HEK293 (cell line): ENCODE results near the gene INF2.

ENCODE experiments used
- CTCF ChIA-PET: fragments of 350-600 bp; formaldehyde crosslinking; extraction: SDS; loops from one replicate; lab custom pipeline; 2021; ENCODE audit warnings: antibody characterized with exemption; lab: Yijun Ruan, JAX
- POLR2A ChIA-PET: fragments of 300-600 bp; formaldehyde crosslinking; extraction: SDS; loops from one replicate; lab custom pipeline; 2020; ENCODE audit warnings: antibody characterized with exemption, inconsistent platforms; lab: Yijun Ruan, JAX
- H3K27ac ChIP-seq: fragments of 200-500 bp; sonication (Bioruptor generic); 2 replicates; pipeline ENCODE4 v1.5.1; 2014; ENCODE audit warnings: low read depth, low read length, control low read depth, inconsistent platforms; ENCODE audit errors: extremely low read depth
- H3K36me3 ChIP-seq, 2 experiments: fragments of 200-500 bp in 1 of 2; sonication (Bioruptor generic) in 1 of 2; 1 replicate in 1 of 2; 2 replicates in 1 of 2; pipeline ENCODE4 v1.5.1; 2014 to 2017; ENCODE audit warnings: inconsistent platforms in 2 of 2, low read length in 2 of 2; ENCODE audit not compliant: control insufficient read depth in 2 of 2, insufficient read depth in 1 of 2
- H3K4me1 ChIP-seq: fragments of 200-500 bp; sonication (Bioruptor generic); 2 replicates; pipeline ENCODE4 v1.5.1; 2014; ENCODE audit warnings: mild to moderate bottlenecking, low read length, inconsistent platforms; ENCODE audit not compliant: control insufficient read depth, insufficient read depth
- H3K4me3 ChIP-seq: 2 replicates; pipeline ENCODE4 v1.5.1; 2011; ENCODE audit warnings: low read depth, mild to moderate bottlenecking, control low read depth, low read length, moderate library complexity
- H3K9me3 ChIP-seq: fragments of 200-500 bp; sonication (Bioruptor generic); 2 replicates; pipeline ENCODE4 v1.5.1; 2014; ENCODE audit warnings: low read depth, low read length, inconsistent platforms; ENCODE audit not compliant: control insufficient read depth, insufficient read depth
- GLI2 ChIP-seq: fragments of 450-650 bp; formaldehyde crosslinking; IDR thresholded peaks from 2 replicates; pipeline ENCODE4; 2017; ENCODE audit warnings: missing biosample characterization, missing genetic modification characterization, low read depth, borderline replicate concordance
- IKZF3 ChIP-seq: fragments of 450-650 bp; IDR thresholded peaks from 2 replicates; pipeline ENCODE4 v1.5.0; 2018; ENCODE audit warnings: missing biosample characterization, mild to moderate bottlenecking, missing genetic modification characterization, moderate library complexity
- MYNN ChIP-seq: fragments of 450-650 bp; formaldehyde crosslinking; IDR thresholded peaks from 2 replicates; pipeline ENCODE4 v1.5.1; 2016; ENCODE audit warnings: missing biosample characterization, missing genetic modification characterization, borderline replicate concordance
- MZF1 ChIP-seq: fragments of 450-650 bp; formaldehyde crosslinking; IDR thresholded peaks from 2 replicates; pipeline ENCODE4 v1.5.1; 2017; ENCODE audit warnings: missing biosample characterization, missing genetic modification characterization, borderline replicate concordance
- SP7 ChIP-seq: fragments of 450-650 bp; formaldehyde crosslinking; IDR thresholded peaks from 2 replicates; pipeline ENCODE4 v1.5.1; 2016; ENCODE audit warnings: missing biosample characterization, missing genetic modification characterization
- TSHZ1 ChIP-seq: fragments of 450-650 bp; formaldehyde crosslinking; IDR thresholded peaks from 2 replicates; pipeline ENCODE4 v1.5.1; 2016; ENCODE audit warnings: missing biosample characterization, missing genetic modification characterization, borderline replicate concordance
- ZBTB8A ChIP-seq: fragments of 450-650 bp; formaldehyde crosslinking; IDR thresholded peaks from 2 replicates; pipeline ENCODE4 v1.5.1; 2016; ENCODE audit warnings: missing biosample characterization, missing genetic modification characterization
- ZFHX2 ChIP-seq: fragments of 450-650 bp; formaldehyde crosslinking; conservative IDR thresholded peaks from 2 replicates; pipeline ENCODE4 v1.5.1; 2016; ENCODE audit warnings: missing biosample characterization, missing genetic modification characterization
- ZNF114 ChIP-seq: fragments of 450-650 bp; formaldehyde crosslinking; IDR thresholded peaks from 2 replicates; pipeline ENCODE4 v1.5.0; 2017; ENCODE audit warnings: missing biosample characterization, missing genetic modification characterization
- ZNF341 ChIP-seq: fragments of 450-650 bp; formaldehyde crosslinking; IDR thresholded peaks from 2 replicates; pipeline ENCODE4; 2016; ENCODE audit warnings: low read depth, missing biosample characterization, missing genetic modification characterization
- ZNF354C ChIP-seq: fragments of 450-650 bp; formaldehyde crosslinking; IDR thresholded peaks from 2 replicates; pipeline ENCODE4 v1.5.1; 2016; ENCODE audit warnings: missing biosample characterization, missing genetic modification characterization, low read depth, borderline replicate concordance
- ZNF366 ChIP-seq: fragments of 450-650 bp; formaldehyde crosslinking; conservative IDR thresholded peaks from 2 replicates; pipeline ENCODE4 v1.5.1; 2016; ENCODE audit warnings: missing biosample characterization, missing genetic modification characterization
- ZNF449 ChIP-seq: fragments of 450-650 bp; formaldehyde crosslinking; IDR thresholded peaks from 2 replicates; pipeline ENCODE4 v1.5.1; 2017; ENCODE audit warnings: missing biosample characterization, mild to moderate bottlenecking, missing genetic modification characterization, moderate library complexity
- ZNF654 ChIP-seq: fragments of 450-650 bp; formaldehyde crosslinking; IDR thresholded peaks from 2 replicates; pipeline ENCODE4 v1.5.1; 2016; ENCODE audit warnings: low read depth, missing biosample characterization, missing genetic modification characterization
- ZNF670 ChIP-seq: fragments of 450-650 bp; formaldehyde crosslinking; IDR thresholded peaks from 2 replicates; pipeline ENCODE4 v1.5.1; 2016; ENCODE audit warnings: missing biosample characterization, missing genetic modification characterization, low read depth
- ZNF843 ChIP-seq: fragments of 450-650 bp; formaldehyde crosslinking; IDR thresholded peaks from 2 replicates; pipeline ENCODE4 v1.5.1; 2016; ENCODE audit warnings: missing biosample characterization, missing genetic modification characterization

The INF2 gene

GRCh38 chr14:104682107-104682593 is 7.3 kb upstream of the INF2 start:
- ChIA-PET POLR2A (interaction anchor here (0.5 kb wide), 1 partner anchor 792 kb away, joined by 3 read pairs; no protein-coding TSS in a partner anchor), CTCF (no interaction called here)
- no peaks in the 10 kb centered on the region for H3K9me3 ChIP-seq
- H3K4me3 ChIP-seq = no peak overlapping the region
- TF ChIP-seq ZNF449 (no peak), SP7 (tag by site-specific recombination) (no peak), GLI2 (no peak), TSHZ1 (tag by site-specific recombination) (no peak), ZNF341 (tag by site-specific recombination) (peak; percentile 77), ZNF843 (tag by site-specific recombination) (no peak), IKZF3 (tag by site-specific recombination) (0 out of 2 replicates have a peak, but pooled peaks have one; percentile 2)
- peaks cover 13% of the 10 kb centered on the region; the same call in 1 of the 2 replicates for H3K4me1 ChIP-seq
- H3K27ac ChIP-seq = no peak overlapping the region
- no peaks in the 10 kb centered on the region for H3K36me3 ChIP-seq

GRCh38 chr14:104683653-104684448 is 5.6 kb upstream of the INF2 start:
- Histone ChIP-seq H3K4me3 (no peak overlapping the region), H3K9me3 (no peaks in the 10 kb centered on the region), H3K27ac (no peak overlapping the region), H3K4me1 (peaks cover 5% of the 10 kb centered on the region; the same call in 1 of the 2 replicates), H3K36me3 (no peaks in the 10 kb centered on the region)
- TF ChIP-seq ZFHX2 = 0 out of 2 replicates have a peak, but pooled peaks have one; percentile 0
- no peak for TF ChIP-seq ZNF654
- TF ChIP-seq MYNN (tag by site-specific recombination) = no peak
- no peak for TF ChIP-seq ZBTB8A (tag by site-specific recombination)
- TF ChIP-seq ZNF366 (tag by site-specific recombination) = no peak
- no peak for TF ChIP-seq MZF1
- no peak for TF ChIP-seq ZNF114 (tag by site-specific recombination)
- CTCF ChIA-PET = no interaction called here
- POLR2A ChIA-PET = no interaction called here

- POLR2A ChIA-PET = no interaction called here
- H3K4me1 ChIP-seq = peaks cover 5% of the 10 kb centered on the region; the same call in 1 of the 2 replicates
Measured at GRCh38 chr14:104684449-104684821, 5.0 kb upstream of the INF2 start.

More at GRCh38 chr14:104684449-104684821, 5.0 kb upstream of the INF2 start:
- Histone ChIP-seq H3K4me3 (no peak overlapping the region), H3K36me3 (no peaks in the 10 kb centered on the region), H3K27ac (no peak overlapping the region), H3K9me3 (no peaks in the 10 kb centered on the region)
- CTCF ChIA-PET = no interaction called here
- TF ChIP-seq ZNF670 (tag by site-specific recombination) = no peak
- no peak for TF ChIP-seq ZNF354C
- no peak for TF ChIP-seq GLI2
